Stimulated activated CD4-positive, alpha-beta T cell treated with anti-CD3 and anti-CD28 coated beads, Interleukin-12 subunit alpha, Interleukin-12 subunit beta, amount 100 ng/mL, for 4 hours (primary cell): ENCODE results near the gene SNX24.
"Not testable (repeated sequence)": the region's sequence is repeated elsewhere in the genome, so short reads cannot be mapped to it uniquely, and the experiment has no call there.

Experiments used
- DNase-seq: peaks from one replicate; pipeline ENCODE4 v3.0.0-alpha.2; 2020

The SNX24 gene

GRCh38 chr5:122972877-122973276, 127.5 kb downstream of the SNX24 start:
- no peak for DNase-seq

- not testable (repeated sequence) for DNase-seq
These were observed 128.3 kb downstream of the SNX24 start for GRCh38 chr5:122973759-122974158.

- DNase-seq = not testable (repeated sequence)
These were observed 128.8 kb downstream of the SNX24 start for GRCh38 chr5:122974251-122974650.

- DNase-seq = no peak
These were observed 131.9 kb downstream of the SNX24 start for GRCh38 chr5:122977319-122977718.

- DNase-seq = no peak
These were observed 132.7 kb downstream of the SNX24 start for GRCh38 chr5:122978068-122978467.

- DNase-seq = no peak
These were observed 133.4 kb downstream of the SNX24 start for GRCh38 chr5:122978644-122979297.

GRCh38 chr5:122981846-122982245, 136.4 kb downstream of the SNX24 start:
- no peak for DNase-seq

GRCh38 chr5:122982376-122982775, 137.0 kb downstream of the SNX24 start:
- DNase-seq = no peak

GRCh38 chr5:122984425-122984824, 139.0 kb downstream of the SNX24 start:
- no peak for DNase-seq

- DNase-seq = no peak
These were observed 139.7 kb downstream of the SNX24 start for GRCh38 chr5:122985006-122985700.

GRCh38 chr5:122985954-122986721, 140.7 kb downstream of the SNX24 start:
- no peak for DNase-seq

GRCh38 chr5:122996091-122996490, 150.7 kb downstream of the SNX24 start:
- DNase-seq = no peak

- no peak for DNase-seq
These were observed 151.9 kb downstream of the SNX24 start for GRCh38 chr5:122997294-122997693.

GRCh38 chr5:122999947-123000563, 154.6 kb downstream of the SNX24 start:
- DNase-seq = no peak

- DNase-seq = no peak
These were observed 155.3 kb downstream of the SNX24 start for GRCh38 chr5:123000731-123001130.

GRCh38 chr5:123001808-123002207, 156.4 kb downstream of the SNX24 start:
- DNase-seq = no peak

- no peak for DNase-seq
These were observed 161.8 kb downstream of the SNX24 start for GRCh38 chr5:123007182-123007581.

- no peak for DNase-seq
These were observed 162.3 kb downstream of the SNX24 start for GRCh38 chr5:123007754-123008153.

GRCh38 chr5:123012321-123012720, 166.9 kb downstream of the SNX24 start:
- no peak for DNase-seq

- DNase-seq = no peak
These were observed 169.3 kb downstream of the SNX24 start for GRCh38 chr5:123014689-123015088.

- no peak for DNase-seq
These were observed 182.8 kb downstream of the SNX24 start for GRCh38 chr5:123028222-123028621.

GRCh38 chr5:123033157-123033671, 187.8 kb downstream of the SNX24 start:
- DNase-seq = no peak

- DNase-seq = no peak
These were observed 190.0 kb downstream of the SNX24 start for GRCh38 chr5:123035360-123035917.
